H9 (cell line): ENCODE results near the gene LMX1B. TPM values are rescaled to one million over a fixed set of nuclear protein-coding genes. Genes with fewer than 3 reads are reported as not detected.

Experiments used
- DNase-seq: peaks from one replicate; pipeline ENCODE4 v3.0.0-alpha.2; 2017
- H2AFZ ChIP-seq: one replicate; pipeline ENCODE4 v1.6.1; 2013; ENCODE audit warnings: mild to moderate bottlenecking, low read length, control low read depth, moderate library complexity
- H2AK5ac ChIP-seq: 2 replicates; pipeline ENCODE4 v1.6.1; 2013; ENCODE audit warnings: low read length, control low read depth, mixed read lengths; ENCODE audit not compliant: insufficient read length
- H2BK120ac ChIP-seq: one replicate; pipeline ENCODE4 v1.6.1; 2013; ENCODE audit warnings: low read depth, mild to moderate bottlenecking, low read length, control low read depth, inconsistent platforms; ENCODE audit not compliant: poor library complexity, severe bottlenecking
- H2BK12ac ChIP-seq: 2 replicates; pipeline ENCODE4 v1.6.1; 2013; ENCODE audit warnings: low read length, control low read depth, mixed read lengths, low read depth; ENCODE audit not compliant: insufficient read length
- H2BK15ac ChIP-seq: 2 replicates; pipeline ENCODE4 v1.6.1; 2013; ENCODE audit warnings: low read depth, low read length, control low read depth
- H2BK20ac ChIP-seq: one replicate; pipeline ENCODE4 v1.6.1; 2013; ENCODE audit warnings: low read depth, mild to moderate bottlenecking, low read length, control low read depth, inconsistent platforms; ENCODE audit not compliant: poor library complexity, severe bottlenecking
- H2BK5ac ChIP-seq: 2 replicates; pipeline ENCODE4 v1.6.1; 2013; ENCODE audit warnings: low read length, control low read depth, mixed read lengths; ENCODE audit not compliant: insufficient read length
- H3K14ac ChIP-seq: 2 replicates; pipeline ENCODE4 v1.6.1; 2013; ENCODE audit warnings: low read length, control low read depth; ENCODE audit not compliant: insufficient read depth
- H3K18ac ChIP-seq: 2 replicates; pipeline ENCODE4 v1.6.1; 2013; ENCODE audit warnings: low read depth, mild to moderate bottlenecking, mixed read lengths, low read length, control low read depth; ENCODE audit not compliant: insufficient read length
- H3K23ac ChIP-seq: 2 replicates; pipeline ENCODE4 v1.6.1; 2013; ENCODE audit warnings: low read length, control low read depth, mixed read lengths, low read depth; ENCODE audit not compliant: insufficient read length
- H3K23me2 ChIP-seq: 2 replicates; pipeline ENCODE4 v1.6.1; 2013; ENCODE audit warnings: low read depth, mild to moderate bottlenecking, mixed read lengths, low read length, control low read depth; ENCODE audit not compliant: insufficient read length, poor library complexity, severe bottlenecking
- H3K27ac ChIP-seq: 2 replicates; pipeline ENCODE4 v1.5.1; 2013; ENCODE audit warnings: low read length, control low read depth, mixed read lengths, low read depth; ENCODE audit not compliant: insufficient read length
- H3K27me3 ChIP-seq: 2 replicates; pipeline ENCODE4 v1.6.1; 2013; ENCODE audit warnings: low read length, control low read depth, inconsistent platforms; ENCODE audit not compliant: insufficient read depth
- H3K4ac ChIP-seq: 2 replicates; pipeline ENCODE4 v1.6.1; 2013; ENCODE audit warnings: low read depth, mild to moderate bottlenecking, control low read depth, inconsistent platforms, low read length, moderate library complexity
- H3K4me1 ChIP-seq: 2 replicates; pipeline ENCODE4 v1.6.1; 2013; ENCODE audit warnings: low read length, control low read depth, inconsistent platforms; ENCODE audit not compliant: insufficient read depth
- H3K4me2 ChIP-seq: 2 replicates; pipeline ENCODE4 v1.6.1; 2013; ENCODE audit warnings: low read length, control low read depth, mixed read lengths; ENCODE audit not compliant: insufficient read length, insufficient read depth
- H3K56ac ChIP-seq: 2 replicates; pipeline ENCODE4 v1.6.1; 2013; ENCODE audit warnings: low read depth, mild to moderate bottlenecking, mixed read lengths, low read length, control low read depth; ENCODE audit not compliant: insufficient read length
- H3K79me1 ChIP-seq: 2 replicates; pipeline ENCODE4 v1.6.1; 2013; ENCODE audit warnings: low read depth, mild to moderate bottlenecking, moderate library complexity, low read length, control low read depth, inconsistent platforms; ENCODE audit not compliant: insufficient read depth, poor library complexity, severe bottlenecking
- H3K79me2 ChIP-seq: 2 replicates; pipeline ENCODE4 v1.6.1; 2013; ENCODE audit warnings: low read length, control low read depth, inconsistent platforms; ENCODE audit not compliant: insufficient read depth
- H3K9ac ChIP-seq: 2 replicates; pipeline ENCODE4 v1.6.1; 2013; ENCODE audit warnings: low read length, control low read depth, mixed read lengths; ENCODE audit not compliant: insufficient read length; ENCODE audit errors: extremely low read depth
- H3K9me3 ChIP-seq: one replicate; pipeline ENCODE4 v1.6.1; 2013; ENCODE audit warnings: low read depth, low read length, inconsistent platforms; ENCODE audit not compliant: control insufficient read depth
- H3T11ph ChIP-seq: one replicate; pipeline ENCODE4 v1.6.1; 2013; ENCODE audit warnings: mild to moderate bottlenecking, low read length, control low read depth, inconsistent platforms
- H4K20me1 ChIP-seq: one replicate; pipeline ENCODE4 v1.6.1; 2013; ENCODE audit not compliant: control insufficient read depth, insufficient read length, insufficient read depth
- H4K5ac ChIP-seq: 2 replicates; pipeline ENCODE4 v1.6.1; 2013; ENCODE audit warnings: low read depth, mild to moderate bottlenecking, mixed read lengths, low read length, control low read depth; ENCODE audit not compliant: insufficient read length
- H4K8ac ChIP-seq: replicated peaks from 2 replicates; pipeline ENCODE4 v1.6.1; 2013; ENCODE audit warnings: low read length, control low read depth, mixed read lengths, low read depth; ENCODE audit not compliant: insufficient read length
- H4K91ac ChIP-seq: 2 replicates; pipeline ENCODE4 v1.6.1; 2013; ENCODE audit warnings: low read depth, mild to moderate bottlenecking, moderate library complexity, mixed read lengths, low read length, control low read depth; ENCODE audit not compliant: insufficient read length
- H3K27ac Mint-ChIP-seq, 3 experiments: 2 replicates in 2 of 3; 3 replicates in 1 of 3; pipeline ENCODE4 v1.8.0; 2020 to 2021; ENCODE audit warnings: mixed read lengths in 3 of 3, mild to moderate bottlenecking in 1 of 3, moderate library complexity in 1 of 3
- H3K27me3 Mint-ChIP-seq: 2 replicates; pipeline ENCODE4 v1.8.0; 2021; ENCODE audit warnings: low read depth, mild to moderate bottlenecking, moderate library complexity, mixed read lengths
- H3K36me3 Mint-ChIP-seq, 3 experiments: 2 replicates in 2 of 3; 3 replicates in 1 of 3; pipeline ENCODE4 v1.8.0; 2020 to 2021; ENCODE audit warnings: low read depth in 3 of 3, mixed read lengths in 3 of 3; ENCODE audit not compliant: insufficient read depth in 1 of 3
- H3K4me1 Mint-ChIP-seq, 2 experiments: 2 replicates each; pipeline ENCODE4 v1.8.0; 2020; ENCODE audit warnings: mixed read lengths in 2 of 2
- H3K4me3 Mint-ChIP-seq, 2 experiments: 2 replicates in 1 of 2; 3 replicates in 1 of 2; pipeline ENCODE4 v1.8.0; 2020 to 2021; ENCODE audit warnings: mild to moderate bottlenecking in 2 of 2, mixed read lengths in 2 of 2, moderate library complexity in 1 of 2
- H3K9me3 Mint-ChIP-seq, 2 experiments: 2 replicates in 1 of 2; 3 replicates in 1 of 2; pipeline ENCODE4 v1.8.0; 2020; ENCODE audit warnings: mild to moderate bottlenecking in 2 of 2, mixed read lengths in 2 of 2, moderate library complexity in 1 of 2
- CTCF ChIP-seq: fragments of 200-600 bp; sonication (generic); conservative IDR thresholded peaks from 3 replicates; pipeline ENCODE4 v1.8.0; 2021; ENCODE audit warnings: antibody characterized with exemption, mild to moderate bottlenecking
- WGBS: extraction: QIAGEN DNeasy Blood & Tissue Kit; methylation state at CpG from one replicate; pipeline ENCODE4 v1.1.7; 2013; ENCODE audit warnings: missing lambda C conversion rate, low lambda C conversion rate, mixed read lengths; ENCODE audit not compliant: insufficient read length; ENCODE audit errors: extremely low coverage; 5-methylcytosine and 5-hydroxymethylcytosine counted together
- total RNA-seq: library from RNA; stranded (reverse); gene quantifications from 2 replicates; pipeline ENCODE4 v1.2.1, GENCODE V29; 2021

The LMX1B gene
- total RNA-seq, 1 experiment from 2014 or later, result 0.85 TPM

- no peaks in the 10 kb centered on the region for H4K20me1 ChIP-seq
- no peaks in the 10 kb centered on the region for H3K79me2 ChIP-seq
- H3K9me3 Mint-ChIP-seq, result peaks cover 25% of the 10 kb centered on the region in 2 experiments
- H3K36me3 Mint-ChIP-seq, result peaks cover 0 to 15% (median 0%) of the 10 kb centered on the region in 3 experiments; a peak in 3 of 7 replicates
- H3K4me1 Mint-ChIP-seq, result no peaks in the 10 kb centered on the region
- H2BK15ac ChIP-seq, result no peak overlapping the region
- H3K27ac ChIP-seq, result no peak overlapping the region
- H3K4me3 Mint-ChIP-seq, result no peak overlapping the region
- no peak overlapping the region for H4K5ac ChIP-seq
- no peak for DNase-seq
- H2BK5ac ChIP-seq, result no peak overlapping the region
- no peak overlapping the region for H3K56ac ChIP-seq
- no peak overlapping the region for H3T11ph ChIP-seq
- H4K8ac ChIP-seq, result no peak overlapping the region
- no peaks in the 10 kb centered on the region for H3K23me2 ChIP-seq
- no peak overlapping the region for H3K18ac ChIP-seq
- H3K23ac ChIP-seq, result no peak overlapping the region
- no peak overlapping the region for H3K4me2 ChIP-seq
- no peak overlapping the region for H2BK20ac ChIP-seq
- H3K14ac ChIP-seq, result no peak overlapping the region
- no peak overlapping the region for H2AK5ac ChIP-seq
- H3K27ac Mint-ChIP-seq, result no peak overlapping the region
- H2AFZ ChIP-seq, result no peak overlapping the region
- H3K27me3 Mint-ChIP-seq, result peaks cover 38% of the 10 kb centered on the region
- H2BK12ac ChIP-seq, result no peak overlapping the region
- no peak overlapping the region for H4K91ac ChIP-seq
- no peaks in the 10 kb centered on the region for H3K4me1 ChIP-seq
- peaks cover 5% of the 10 kb centered on the region for H3K9me3 ChIP-seq
- no CpG with 5 or more reads among the region's 2 CpGs for WGBS
- H3K79me1 ChIP-seq, result no peaks in the 10 kb centered on the region
- H2BK120ac ChIP-seq, result no peak overlapping the region
- H3K9ac ChIP-seq, result no peak overlapping the region
- H3K4ac ChIP-seq, result no peak overlapping the region
- no peak for TF ChIP-seq CTCF
- no peaks in the 10 kb centered on the region for H3K27me3 ChIP-seq
Measured at GRCh38 chr9:126734877-126735276, 121.1 kb downstream of the LMX1B start.
